Endothelial cell of umbilical vein (primary cell): ENCODE measurements around the gene TPP1. TPM values are rescaled to one million over a fixed set of nuclear protein-coding genes. Genes with fewer than 3 reads are reported as not detected.

ENCODE experiments used
- BruUV-seq: library from RNA; stranded (reverse); fragments of 400-500 nt; replicated peaks from 2 replicates; lab custom pipeline; 2021; lab: Mats Ljungman, UMichigan
- CTCF ChIA-PET: fragments of 300-600, 350-600 bp; sonication (Branson Sonifier 250); formaldehyde crosslinking; loops from one replicate; lab custom pipeline; 2021; ENCODE audit warnings: antibody characterized with exemption, inconsistent platforms; lab: Charles Lee
- POLR2A ChIA-PET: fragments of 300-600, 350-600 bp; sonication (Branson Sonifier 250); formaldehyde crosslinking; loops from one replicate; lab custom pipeline; 2021; ENCODE audit warnings: antibody characterized with exemption, inconsistent platforms; lab: Charles Lee
- DNase-seq: peaks from one replicate; pipeline ENCODE4 v3.0.0-alpha.2; 2011; ENCODE audit warnings: low read depth, low spot score
- FAIRE-seq: peaks from 2 replicates; lab custom pipeline; 2011; peaks lifted over from hg19 to GRCh38; lab: Jason Lieb, UNC
- H2AFZ ChIP-seq: 2 replicates; pipeline ENCODE4 v1.6.0; 2012; ENCODE audit warnings: low read depth, low read length, control low read depth, inconsistent platforms
- H3K27ac ChIP-seq: 2 replicates; pipeline ENCODE4 v1.5.1; 2011; ENCODE audit warnings: low read depth, mild to moderate bottlenecking, control low read depth, low read length, moderate library complexity; ENCODE audit not compliant: insufficient read depth
- H3K27me3 ChIP-seq, 2 experiments: 2 replicates each; pipeline versions ENCODE4 v1.6.0 to v1.6.1; 2011; ENCODE audit warnings: low read length in 2 of 2, mixed read lengths in 1 of 2; ENCODE audit not compliant: control insufficient read depth in 2 of 2, insufficient read depth in 2 of 2
- H3K36me3 ChIP-seq, 2 experiments: 2 replicates in 1 of 2; 3 replicates in 1 of 2; pipeline ENCODE4 v1.5.1; 2011; ENCODE audit warnings: low read length in 2 of 2, mild to moderate bottlenecking in 1 of 2, moderate library complexity in 1 of 2; ENCODE audit not compliant: control insufficient read depth in 2 of 2, insufficient read depth in 2 of 2; ENCODE audit errors: extremely low read depth in 1 of 2
- H3K4me1 ChIP-seq: 3 replicates; pipeline ENCODE4 v1.5.1; 2011; ENCODE audit warnings: mild to moderate bottlenecking, low read length; ENCODE audit not compliant: control insufficient read depth, insufficient read depth; ENCODE audit errors: extremely low read depth
- H3K4me2 ChIP-seq: 2 replicates; pipeline ENCODE4 v1.6.1; 2011; ENCODE audit warnings: low read length, control low read depth, mixed read lengths; ENCODE audit not compliant: insufficient read depth
- H3K4me3 ChIP-seq, 3 experiments: fragments of 200-600 bp in 1 of 3; sonication (generic), shearing (Covaris generic) in 1 of 3; replicated peaks in 1 of 3; 2 replicates each; pipeline ENCODE4 v1.5.1; 2011 to 2016; ENCODE audit warnings: control low read depth in 3 of 3, low read length in 3 of 3, mild to moderate bottlenecking in 2 of 3, inconsistent platforms in 1 of 3, low read depth in 1 of 3, moderate library complexity in 1 of 3; ENCODE audit not compliant: insufficient read depth in 1 of 3
- H3K79me2 ChIP-seq: 2 replicates; pipeline ENCODE4 v1.6.0; 2012; ENCODE audit warnings: low read length, inconsistent platforms; ENCODE audit not compliant: control insufficient read depth, insufficient read depth
- H3K9ac ChIP-seq: replicated peaks from 2 replicates; pipeline ENCODE3; 2011; ENCODE audit warnings: low read length, control low read depth; ENCODE audit not compliant: insufficient read depth; ENCODE audit errors: extremely low read depth
- H3K9me1 ChIP-seq: replicated peaks from 3 replicates; pipeline ENCODE4 v1.6.0; 2011; ENCODE audit warnings: mild to moderate bottlenecking, low read length; ENCODE audit not compliant: control insufficient read depth, insufficient read depth; ENCODE audit errors: extremely low read depth
- H3K9me3 ChIP-seq: replicated peaks from 2 replicates; pipeline ENCODE4 v1.5.1; 2012; ENCODE audit warnings: low read length, inconsistent platforms; ENCODE audit not compliant: control insufficient read depth, insufficient read depth
- H4K20me1 ChIP-seq: replicated peaks from 2 replicates; pipeline ENCODE3; 2011; ENCODE audit warnings: mild to moderate bottlenecking, low read length; ENCODE audit not compliant: control insufficient read depth, insufficient read depth; ENCODE audit errors: extremely low read depth
- EZH2 ChIP-seq: IDR thresholded peaks from 2 replicates; pipeline ENCODE4 v1.6.1; 2012; ENCODE audit warnings: borderline replicate concordance, low read depth, mild to moderate bottlenecking, moderate library complexity, low read length, inconsistent platforms; ENCODE audit not compliant: severe bottlenecking
- FOS ChIP-seq: IDR thresholded peaks from 2 replicates; pipeline ENCODE4 v1.6.1; 2011; ENCODE audit warnings: mild to moderate bottlenecking, low read length, moderate library complexity, borderline replicate concordance; ENCODE audit not compliant: insufficient read depth
- GATA2 ChIP-seq: IDR thresholded peaks from 2 replicates; pipeline ENCODE4 v1.7.0; 2011; ENCODE audit warnings: low read depth, mild to moderate bottlenecking, moderate library complexity, mixed read lengths, low read length; ENCODE audit not compliant: insufficient read length, insufficient read depth
- JUN ChIP-seq: IDR thresholded peaks from 2 replicates; pipeline ENCODE4 v1.6.1; 2011; ENCODE audit warnings: borderline replicate concordance, low read depth; ENCODE audit not compliant: insufficient read length, insufficient read depth
- MAX ChIP-seq: IDR thresholded peaks from 2 replicates; pipeline ENCODE4 v1.6.1; 2011; ENCODE audit not compliant: insufficient read depth, insufficient read length
- MYC ChIP-seq: IDR thresholded peaks from one replicate; pipeline ENCODE4 v1.6.1; 2011; ENCODE audit warnings: mild to moderate bottlenecking, low read depth, low read length
- POLR2A ChIP-seq: IDR thresholded peaks from 2 replicates; pipeline ENCODE4 v1.6.1; 2012; ENCODE audit warnings: low read depth, mild to moderate bottlenecking, control low read depth, low read length
- POLR2AphosphoS5 ChIP-seq: IDR thresholded peaks from 2 replicates; pipeline ENCODE4 v1.6.1; 2012; ENCODE audit warnings: low read depth, mild to moderate bottlenecking, control low read depth, low read length, moderate library complexity; ENCODE audit not compliant: insufficient read depth
- dilution Hi-C: fragments of 300-500 bp; cut with MboI; formaldehyde crosslinking; loops from one replicate; pipeline ENCODE4 v1.15.0; 2019; ENCODE audit warnings: low sequenced_read_pairs; ENCODE audit not compliant: extremely low pct_ligation_motif_present
- intact Hi-C: fragments of 100-400 bp; cut with micrococcal nuclease; formaldehyde crosslinking; loops from one replicate; pipeline ENCODE4 v1.10.0; 2022
- polyA plus RNA-seq, 4 experiments: library from polyadenylated mRNA; depleted of rRNA in 3 of 4; stranded (reverse) in 3 of 4; unstranded in 1 of 4; fragments of >200 nt; gene quantifications; 2 replicates each; pipeline versions ENCODE4 v1.2.1 to v1.2.3, GENCODE V29; 2011 to 2012; ENCODE audit warnings: missing spikeins in 1 of 4
- total RNA-seq: library from RNA; stranded (reverse); gene quantifications from 2 replicates; pipeline ENCODE4 v1.2.3, GENCODE V29; 2021
- TF ChIP-seq, protein P1 (sequence below), 2 donors: IDR thresholded peaks; 1 replicate in 1 of 2; 2 replicates in 1 of 2; pipeline ENCODE4 v1.5.1; 2011; ENCODE audit warnings: low read length in 2 of 2, mild to moderate bottlenecking in 2 of 2, moderate library complexity in 2 of 2, control low read depth in 1 of 2, inconsistent platforms in 1 of 2, low read depth in 1 of 2; ENCODE audit not compliant: insufficient read depth in 1 of 2; ENCODE audit errors: extremely low read depth in 1 of 2

TPP1 gene
- total and polyA plus RNA-seq, 2 donors (not counting 3 experiments of a cell fraction or from before 2014, with no cell fraction given): 124 to 224 TPM

- TF ChIP-seq MAX (no peak), JUN (no peak), POLR2A (no peak), FOS (no peak), MYC (no peak)
- Histone ChIP-seq H2AFZ (no peak overlapping the region), H3K27me3 (no peaks in the 10 kb centered on the region), H3K9me1 (no peaks in the 10 kb centered on the region), H3K9me3 (no peaks in the 10 kb centered on the region), H3K79me2 (no peaks in the 10 kb centered on the region), H3K9ac (no peak overlapping the region), H3K4me3 (no peak overlapping the region), H3K4me1 (no peaks in the 10 kb centered on the region), H3K36me3 (no peaks in the 10 kb centered on the region), H4K20me1 (no peaks in the 10 kb centered on the region), H3K4me2 (no peak overlapping the region), H3K27ac (no peak overlapping the region)
- BruUV-seq: no TSS peak
- POLR2A ChIA-PET: interaction anchor here (0.7 kb wide), 1 partner anchor 17 kb away, joined by 3 read pairs; no protein-coding TSS in a partner anchor
- dilution Hi-C loops: no loop called here
- DNase-seq: no peak
- FAIRE-seq: no peak
- intact Hi-C loops: no loop called here
- CTCF ChIA-PET: interaction anchor here (0.8 to 1.4 kb wide), 3 partner anchors 10 to 18 kb away, joined by 3 to 4 read pairs (median 4); no protein-coding TSS in a partner anchor
Observed at GRCh38 chr11:6586434-6587359, 32.5 kb downstream of the TPP1 start.

DNA sequence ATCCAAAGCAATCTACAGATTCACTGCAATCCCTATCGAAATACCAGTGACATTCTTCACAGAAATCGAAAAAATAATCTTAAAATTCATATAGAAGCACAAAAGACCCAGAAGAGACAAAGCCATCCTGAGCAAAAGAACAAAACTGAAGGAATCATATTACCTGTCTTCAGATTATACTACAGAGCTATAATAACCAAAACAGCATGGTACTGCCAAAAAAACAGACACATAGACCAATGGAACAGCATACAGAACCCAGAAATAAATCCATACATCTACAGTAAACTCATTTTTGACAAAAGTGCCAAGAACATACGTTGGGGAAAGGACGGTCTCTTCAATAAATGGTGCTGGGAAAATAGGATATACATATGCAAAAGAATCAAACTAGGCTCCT lies 34.7 kb downstream of the TPP1 start:
- Histone ChIP-seq H3K4me3 (no peak overlapping the region), H3K79me2 (no peaks in the 10 kb centered on the region), H3K36me3 (peaks cover 0 to 2% of the 10 kb centered on the region in 2 experiments), H3K9me3 (no peaks in the 10 kb centered on the region), H3K27ac (no peak overlapping the region), H2AFZ (no peak overlapping the region), H4K20me1 (no peaks in the 10 kb centered on the region), H3K27me3 (no peaks in the 10 kb centered on the region), H3K9me1 (no peaks in the 10 kb centered on the region), H3K4me2 (no peak overlapping the region), H3K4me1 (no peaks in the 10 kb centered on the region), H3K9ac (no peak overlapping the region)
- no peak for FAIRE-seq
- ChIA-PET POLR2A (no interaction called here), CTCF (interaction anchor here (1.7 kb wide), 1 partner anchor 54 kb away, joined by 5 read pairs; no protein-coding TSS in a partner anchor)
- dilution Hi-C loops (no loop called here), intact Hi-C loops (no loop called here)
- no TSS peak for BruUV-seq
- DNase-seq: no peak
- TF ChIP-seq EZH2 (no peak), JUN (no peak), POLR2AphosphoS5 (no peak), MAX (no peak), FOS (no peak), MYC (no peak), GATA2 (no peak), POLR2A (no peak)
- TF ChIP-seq, protein P1, sequence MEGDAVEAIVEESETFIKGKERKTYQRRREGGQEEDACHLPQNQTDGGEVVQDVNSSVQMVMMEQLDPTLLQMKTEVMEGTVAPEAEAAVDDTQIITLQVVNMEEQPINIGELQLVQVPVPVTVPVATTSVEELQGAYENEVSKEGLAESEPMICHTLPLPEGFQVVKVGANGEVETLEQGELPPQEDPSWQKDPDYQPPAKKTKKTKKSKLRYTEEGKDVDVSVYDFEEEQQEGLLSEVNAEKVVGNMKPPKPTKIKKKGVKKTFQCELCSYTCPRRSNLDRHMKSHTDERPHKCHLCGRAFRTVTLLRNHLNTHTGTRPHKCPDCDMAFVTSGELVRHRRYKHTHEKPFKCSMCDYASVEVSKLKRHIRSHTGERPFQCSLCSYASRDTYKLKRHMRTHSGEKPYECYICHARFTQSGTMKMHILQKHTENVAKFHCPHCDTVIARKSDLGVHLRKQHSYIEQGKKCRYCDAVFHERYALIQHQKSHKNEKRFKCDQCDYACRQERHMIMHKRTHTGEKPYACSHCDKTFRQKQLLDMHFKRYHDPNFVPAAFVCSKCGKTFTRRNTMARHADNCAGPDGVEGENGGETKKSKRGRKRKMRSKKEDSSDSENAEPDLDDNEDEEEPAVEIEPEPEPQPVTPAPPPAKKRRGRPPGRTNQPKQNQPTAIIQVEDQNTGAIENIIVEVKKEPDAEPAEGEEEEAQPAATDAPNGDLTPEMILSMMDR (IDR thresholded peaks at IDR 0.05; ENCODE audit: extremely low read depth in 1 of 2, insufficient read depth in 1 of 2, low read depth in 1 of 2, low read length in 2 of 2): no peak
